BLaER1 (cell line): ENCODE data around the gene AKR1C8.
"Not testable (repeated sequence)": the region's sequence is repeated elsewhere in the genome, so short reads cannot be mapped to it uniquely, and the experiment has no call there.

ENCODE experiments used
- H3K27ac ChIP-seq: shearing (Covaris generic); formaldehyde crosslinking; 2 replicates; pipeline ENCODE4 v1.8.1; 2022
- H3K27me3 ChIP-seq: shearing (Covaris generic); formaldehyde crosslinking; 2 replicates; pipeline ENCODE4 v1.8.1; 2022
- H3K36me3 ChIP-seq: shearing (Covaris generic); formaldehyde crosslinking; 2 replicates; pipeline ENCODE4 v1.8.1; 2022
- H3K4me1 ChIP-seq: shearing (Covaris generic); formaldehyde crosslinking; 2 replicates; pipeline ENCODE4 v1.8.1; 2022
- H3K4me2 ChIP-seq: shearing (Covaris generic); formaldehyde crosslinking; 2 replicates; pipeline ENCODE4 v1.8.1; 2022
- H3K4me3 ChIP-seq: shearing (Covaris generic); formaldehyde crosslinking; 2 replicates; pipeline ENCODE4 v1.8.1; 2022
- H3K9ac ChIP-seq: shearing (Covaris generic); formaldehyde crosslinking; 2 replicates; pipeline ENCODE4 v1.8.1; 2022
- H3K9me3 ChIP-seq: shearing (Covaris generic); formaldehyde crosslinking; 2 replicates; pipeline ENCODE4 v1.8.1; 2022
- H4K20me1 ChIP-seq: shearing (Covaris generic); formaldehyde crosslinking; 2 replicates; pipeline ENCODE4 v1.8.1; 2022
- Cebpa-rat ChIP-seq: shearing (Covaris generic); IDR thresholded peaks from 2 replicates; pipeline ENCODE4 v1.8.1; 2022

AKR1C8 gene

GRCh38 chr10:5206799-5207198 is 21.8 kb upstream of the AKR1C8 start:
- Histone ChIP-seq H3K4me1 (no peaks in the 10 kb centered on the region), H3K27ac (no peak overlapping the region), H3K36me3 (no peaks in the 10 kb centered on the region), H3K4me3 (no peak overlapping the region), H3K9me3 (peaks cover 19% of the 10 kb centered on the region), H4K20me1 (no peaks in the 10 kb centered on the region), H3K27me3 (no peaks in the 10 kb centered on the region), H3K9ac (no peak overlapping the region), H3K4me2 (no peak overlapping the region)
- no peak for TF ChIP-seq Cebpa-rat

- Histone ChIP-seq H3K4me2 (no peak overlapping the region), H3K27ac (no peak overlapping the region), H3K4me3 (no peak overlapping the region), H3K9me3 (peaks cover 11% of the 10 kb centered on the region), H3K4me1 (no peaks in the 10 kb centered on the region), H4K20me1 (no peaks in the 10 kb centered on the region), H3K36me3 (no peaks in the 10 kb centered on the region), H3K27me3 (no peaks in the 10 kb centered on the region), H3K9ac (no peak overlapping the region)
- TF ChIP-seq Cebpa-rat, result no peak
Observed at GRCh38 chr10:5199398-5199797, 14.4 kb upstream of the AKR1C8 start.

GRCh38 chr10:5198386-5198785 is 13.4 kb upstream of the AKR1C8 start:
- peaks cover 10% of the 10 kb centered on the region for H3K9me3 ChIP-seq
- H3K27me3 ChIP-seq, result no peaks in the 10 kb centered on the region
- no peaks in the 10 kb centered on the region for H4K20me1 ChIP-seq
- H3K9ac ChIP-seq, result no peak overlapping the region
- H3K4me2 ChIP-seq, result no peak overlapping the region
- H3K36me3 ChIP-seq, result no peaks in the 10 kb centered on the region
- no peak overlapping the region for H3K27ac ChIP-seq
- no peak for TF ChIP-seq Cebpa-rat
- no peak overlapping the region for H3K4me3 ChIP-seq
- no peaks in the 10 kb centered on the region for H3K4me1 ChIP-seq

GRCh38 chr10:5196702-5197113 is 11.8 kb upstream of the AKR1C8 start, which contains the start of gene AKR1C4:
AKR1C4 (plus strand) TSS chr10:5196837; CDS start chr10:5196868, 31 bp downstream.
- no peak within 1 kb of the TSS for H3K27ac ChIP-seq
- no peak within 1 kb of the TSS for H3K4me2 ChIP-seq
- H4K20me1 ChIP-seq, result no peaks in the 10 kb centered on the region
- no peak for TF ChIP-seq Cebpa-rat
- H3K27me3 ChIP-seq, result no peaks in the 10 kb centered on the region
- no peaks in the 10 kb centered on the region for H3K4me1 ChIP-seq
- no peaks in the 10 kb centered on the region for H3K9me3 ChIP-seq
- no peaks in the 10 kb centered on the region for H3K36me3 ChIP-seq
- no peak within 1 kb of the TSS for H3K4me3 ChIP-seq
- H3K9ac ChIP-seq, result no peak within 1 kb of the TSS

GRCh38 chr10:5195727-5196374 is 10.9 kb upstream of the AKR1C8 start:
- H3K9me3 ChIP-seq, result no peaks in the 10 kb centered on the region
- H3K36me3 ChIP-seq, result no peaks in the 10 kb centered on the region
- H3K27me3 ChIP-seq, result no peaks in the 10 kb centered on the region
- no peaks in the 10 kb centered on the region for H4K20me1 ChIP-seq
- H3K4me1 ChIP-seq, result no peaks in the 10 kb centered on the region
- H3K9ac ChIP-seq, result no peak overlapping the region
- no peak overlapping the region for H3K27ac ChIP-seq
- H3K4me2 ChIP-seq, result no peak overlapping the region
- TF ChIP-seq Cebpa-rat, result no peak
- H3K4me3 ChIP-seq, result no peak overlapping the region

- Histone ChIP-seq H3K4me3 (no peak overlapping the region), H3K27me3 (no peaks in the 10 kb centered on the region), H3K4me2 (no peak overlapping the region), H3K36me3 (no peaks in the 10 kb centered on the region), H4K20me1 (no peaks in the 10 kb centered on the region), H3K4me1 (no peaks in the 10 kb centered on the region), H3K27ac (no peak overlapping the region), H3K9ac (no peak overlapping the region), H3K9me3 (no peaks in the 10 kb centered on the region)
- TF ChIP-seq Cebpa-rat, result no peak
Observed at GRCh38 chr10:5194431-5194830, 9.5 kb upstream of the AKR1C8 start.

- no peaks in the 10 kb centered on the region for H3K9me3 ChIP-seq
- no peak overlapping the region for H3K4me2 ChIP-seq
- no peak for TF ChIP-seq Cebpa-rat
Observed at GRCh38 chr10:5188358-5188757, 3.4 kb upstream of the AKR1C8 start.

GRCh38 chr10:5187867-5188266 is 2.9 kb upstream of the AKR1C8 start:
- Histone ChIP-seq H3K4me1 (no peaks in the 10 kb centered on the region), H3K36me3 (no peaks in the 10 kb centered on the region), H3K9ac (no peak overlapping the region), H3K9me3 (no peaks in the 10 kb centered on the region), H3K27ac (no peak overlapping the region), H3K27me3 (no peaks in the 10 kb centered on the region), H3K4me2 (no peak overlapping the region), H4K20me1 (no peaks in the 10 kb centered on the region), H3K4me3 (no peak overlapping the region)
- TF ChIP-seq Cebpa-rat, result no peak

More at GRCh38 chr10:5188358-5188757, 3.4 kb upstream of the AKR1C8 start:
- Histone ChIP-seq H3K27ac (no peak overlapping the region), H3K36me3 (no peaks in the 10 kb centered on the region), H3K27me3 (no peaks in the 10 kb centered on the region), H3K4me3 (no peak overlapping the region), H3K9ac (no peak overlapping the region), H3K4me1 (no peaks in the 10 kb centered on the region), H4K20me1 (no peaks in the 10 kb centered on the region)

- no peak for TF ChIP-seq Cebpa-rat
- Histone ChIP-seq H3K4me3 (no peak overlapping the region), H3K4me1 (no peaks in the 10 kb centered on the region), H3K36me3 (no peaks in the 10 kb centered on the region), H4K20me1 (no peaks in the 10 kb centered on the region), H3K4me2 (no peak overlapping the region), H3K27me3 (no peaks in the 10 kb centered on the region), H3K9ac (no peak overlapping the region), H3K9me3 (0 out of 2 replicates have a peak, but pooled peaks cover 7% of the 10 kb centered on the region), H3K27ac (no peak overlapping the region)
Observed at GRCh38 chr10:5183923-5184322, 1.0 kb downstream of the AKR1C8 start.

GRCh38 chr10:5180503-5180902 is 4.4 kb downstream of the AKR1C8 start:
- not testable (repeated sequence) for H3K9ac ChIP-seq, H3K4me3 ChIP-seq, H3K36me3 ChIP-seq, H3K27me3 ChIP-seq, H4K20me1 ChIP-seq, H3K4me2 ChIP-seq, H3K27ac ChIP-seq, H3K9me3 ChIP-seq, H3K4me1 ChIP-seq

- H3K9me3 ChIP-seq, H3K4me3 ChIP-seq, H4K20me1 ChIP-seq, H3K9ac ChIP-seq, H3K36me3 ChIP-seq, H3K27me3 ChIP-seq, H3K4me2 ChIP-seq, H3K4me1 ChIP-seq, H3K27ac ChIP-seq: not testable (repeated sequence)
Observed at GRCh38 chr10:5175581-5175980, 9.4 kb downstream of the AKR1C8 start.
